Skeletal muscle tissue (tissue), 4 donors: ENCODE results near the gene AUTS2. TPM values are rescaled to one million over a fixed set of nuclear protein-coding genes. Genes with fewer than 3 reads are reported as not detected.
"Not testable (repeated sequence)": the region's sequence is repeated elsewhere in the genome, so short reads cannot be mapped to it uniquely, and the experiment has no call there.

ENCODE experiments used
- H3K27ac ChIP-seq: one replicate; pipeline ENCODE4 v1.7.0; 2013; ENCODE audit warnings: mild to moderate bottlenecking, low read depth, low read length, inconsistent platforms
- H3K27me3 ChIP-seq, 3 donors: one replicate each; pipeline ENCODE4 v1.7.0; 2013; ENCODE audit warnings: low read length in 3 of 3; ENCODE audit not compliant: control insufficient read depth in 3 of 3, insufficient read depth in 3 of 3
- H3K36me3 ChIP-seq, 3 donors: one replicate each; pipeline ENCODE4 v1.7.0; 2013; ENCODE audit warnings: low read length in 3 of 3; ENCODE audit not compliant: control insufficient read depth in 3 of 3, insufficient read depth in 3 of 3
- H3K4me1 ChIP-seq, 3 donors: one replicate each; pipeline ENCODE4 v1.7.0; 2013; ENCODE audit warnings: low read length in 3 of 3, mild to moderate bottlenecking in 3 of 3; ENCODE audit not compliant: control insufficient read depth in 3 of 3, insufficient read depth in 3 of 3
- H3K4me3 ChIP-seq, 3 donors: one replicate each; pipeline ENCODE4 v1.7.0; 2013; ENCODE audit warnings: low read length in 3 of 3
- H3K9ac ChIP-seq, 3 donors: one replicate each; pipeline ENCODE4 v1.7.0; 2013; ENCODE audit warnings: low read length in 3 of 3, mild to moderate bottlenecking in 3 of 3, moderate library complexity in 2 of 3, low read depth in 1 of 3
- H3K9me3 ChIP-seq, 3 donors: one replicate each; pipeline ENCODE4 v1.7.0; 2013; ENCODE audit warnings: low read length in 3 of 3; ENCODE audit not compliant: control insufficient read depth in 3 of 3
- total RNA-seq: library from RNA; depleted of rRNA; stranded (reverse); fragments of >200 nt; gene quantifications from one replicate; pipeline ENCODE4 v1.2.3, GENCODE V29; 2014
- donor health status: Osteomylitis.

The AUTS2 gene
- total RNA-seq, 1 donor from 2014 or later: 43.3 TPM

GRCh38 chr7:69786130-69786529 lies 187.9 kb downstream of the AUTS2 start:
- not testable (repeated sequence) for H3K4me3 ChIP-seq

DNA sequence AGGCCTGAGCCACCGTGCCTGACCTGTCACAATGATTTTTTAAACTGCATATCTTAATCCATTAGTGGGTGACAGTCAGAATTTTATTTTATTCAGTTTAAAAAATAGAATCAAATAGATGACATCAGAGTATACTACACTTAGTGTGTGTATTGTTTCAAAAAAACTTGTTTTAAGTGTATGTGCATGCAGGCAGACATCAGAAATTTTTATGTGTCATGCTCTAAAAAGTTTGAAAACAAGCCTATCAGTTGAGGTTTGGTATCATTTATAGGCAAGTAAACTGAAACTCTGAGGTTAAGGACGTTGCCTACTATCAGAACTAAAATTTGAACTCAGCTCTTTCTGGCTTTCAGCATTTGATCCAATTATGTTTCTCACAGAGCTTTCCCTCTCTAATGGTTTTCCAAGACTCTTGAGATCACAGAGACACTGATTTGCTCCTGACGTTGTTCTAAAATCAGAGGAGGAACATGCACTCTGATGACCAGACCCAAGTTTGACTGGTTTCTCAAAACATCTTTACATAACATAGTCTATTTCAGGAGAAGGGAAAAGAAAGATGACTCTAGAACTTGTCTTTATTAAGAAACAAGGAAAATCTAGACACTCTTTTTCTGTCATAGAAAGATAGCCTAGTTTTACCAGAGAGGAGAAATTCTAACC lies 188.6 kb downstream of the AUTS2 start:
- peaks cover 17 to 37% (median 20%) of the 10 kb centered on the region in 3 donors for H3K4me1 ChIP-seq
- no peak overlapping the region for H3K27ac ChIP-seq
- no peaks in the 10 kb centered on the region for H3K9me3 ChIP-seq
- no peak overlapping the region for H3K4me3 ChIP-seq
- H3K27me3 ChIP-seq: no peaks in the 10 kb centered on the region
- H3K9ac ChIP-seq: no peak overlapping the region
- no peaks in the 10 kb centered on the region for H3K36me3 ChIP-seq

More at GRCh38 chr7:69786130-69786529, 187.9 kb downstream of the AUTS2 start:
- not testable (repeated sequence) for H3K27ac ChIP-seq, H3K36me3 ChIP-seq, H3K9ac ChIP-seq, H3K27me3 ChIP-seq, H3K9me3 ChIP-seq
- H3K4me1 ChIP-seq: peaks cover 24 to 44% (median 27%) of the 10 kb centered on the region in 3 donors

DNA sequence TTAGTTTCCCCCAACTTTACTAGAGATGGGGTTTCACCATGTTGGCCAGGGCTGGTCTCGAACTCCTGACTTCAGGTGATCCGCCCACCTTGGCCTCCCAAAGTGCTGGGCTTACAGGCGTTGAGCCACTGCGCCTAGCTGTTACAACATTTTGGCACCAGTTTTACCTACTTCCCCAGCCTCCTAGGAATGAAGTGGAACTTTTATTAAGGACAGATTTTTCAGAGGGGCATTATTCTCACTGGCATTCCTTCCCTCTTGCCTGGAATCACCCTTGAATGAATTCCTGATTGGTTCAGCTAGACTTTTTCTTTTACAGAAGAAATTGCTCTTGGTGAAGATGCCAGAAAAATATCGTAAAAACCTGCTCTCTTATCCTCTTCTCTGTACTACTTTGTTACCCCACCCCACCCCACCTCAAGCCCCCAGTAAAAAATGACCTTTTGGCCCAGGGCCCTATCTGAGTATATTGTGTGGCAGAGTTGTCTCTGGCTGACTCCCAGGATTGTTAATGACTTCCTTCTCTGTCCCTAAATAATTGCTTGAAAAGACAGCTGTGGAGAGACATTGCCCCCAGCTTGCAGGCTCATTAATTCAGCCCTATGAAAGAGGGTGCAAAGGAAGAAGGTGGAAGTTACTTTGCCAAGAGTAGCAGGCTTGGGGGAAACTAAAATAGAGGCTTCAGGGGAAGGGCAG lies 189.6 kb downstream of the AUTS2 start:
- peaks cover 14 to 28% (median 15%) of the 10 kb centered on the region in 3 donors for H3K4me1 ChIP-seq
- no peak overlapping the region for H3K4me3 ChIP-seq
- no peaks in the 10 kb centered on the region for H3K9me3 ChIP-seq
- no peak overlapping the region for H3K9ac ChIP-seq
- H3K36me3 ChIP-seq: no peaks in the 10 kb centered on the region
- no peak overlapping the region for H3K27ac ChIP-seq
- no peaks in the 10 kb centered on the region for H3K27me3 ChIP-seq

DNA sequence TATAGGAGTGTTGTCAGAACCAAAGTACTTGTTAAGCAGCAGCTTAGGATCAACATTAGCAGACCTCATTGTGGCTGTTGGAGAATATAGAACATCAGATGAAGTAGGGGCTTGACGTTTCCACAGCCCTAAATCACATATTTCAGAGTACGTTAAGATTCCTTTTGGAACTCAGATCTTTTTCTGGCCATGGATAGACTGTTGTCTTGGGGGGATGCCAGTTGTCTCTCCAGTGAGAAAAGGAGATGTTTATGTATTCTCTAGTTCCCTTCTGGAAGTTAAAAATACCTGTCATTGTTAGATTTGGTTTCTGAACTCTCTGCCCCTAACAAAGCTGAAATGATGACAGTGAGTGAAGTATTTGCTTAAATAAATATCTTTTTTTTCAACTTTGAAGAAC lies 191.3 kb downstream of the AUTS2 start:
- no peak overlapping the region for H3K4me3 ChIP-seq
- no peak overlapping the region for H3K9ac ChIP-seq
- no peaks in the 10 kb centered on the region for H3K36me3 ChIP-seq
- H3K27ac ChIP-seq: no peak overlapping the region
- peaks cover 0 to 11% (median 0%) of the 10 kb centered on the region in 3 donors for H3K4me1 ChIP-seq
- no peaks in the 10 kb centered on the region for H3K27me3 ChIP-seq
- no peaks in the 10 kb centered on the region for H3K9me3 ChIP-seq

GRCh38 chr7:69790977-69791724 lies 192.9 kb downstream of the AUTS2 start:
- Histone ChIP-seq H3K9ac (no peak overlapping the region), H3K4me1 (peaks cover 0 to 11% (median 0%) of the 10 kb centered on the region in 3 donors), H3K27me3 (no peaks in the 10 kb centered on the region), H3K36me3 (no peaks in the 10 kb centered on the region), H3K9me3 (no peaks in the 10 kb centered on the region), H3K4me3 (no peak overlapping the region), H3K27ac (no peak overlapping the region)

DNA sequence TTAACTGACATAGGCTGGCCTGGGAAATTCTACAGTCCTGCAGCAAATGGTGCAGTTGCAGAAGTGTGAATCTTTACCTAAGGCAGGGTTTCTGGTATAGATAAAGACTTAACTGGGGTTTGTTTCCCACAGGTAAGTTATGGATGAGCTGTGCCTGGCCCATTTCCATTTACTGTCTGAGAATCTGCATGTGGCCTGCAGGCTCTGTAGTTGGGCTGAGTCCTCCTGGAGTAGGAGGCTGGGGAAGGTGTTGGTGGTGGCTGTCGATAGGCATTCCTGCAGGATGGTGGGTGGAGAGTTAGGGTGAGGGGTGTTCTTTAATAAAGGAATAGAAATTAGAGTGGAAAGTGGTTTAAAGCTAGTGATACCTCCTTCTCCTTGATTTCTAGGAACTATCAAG lies 193.5 kb downstream of the AUTS2 start:
- Histone ChIP-seq H3K36me3 (no peaks in the 10 kb centered on the region), H3K4me3 (no peak overlapping the region), H3K9ac (no peak overlapping the region), H3K9me3 (no peaks in the 10 kb centered on the region), H3K27me3 (no peaks in the 10 kb centered on the region), H3K4me1 (peaks cover 0 to 11% (median 0%) of the 10 kb centered on the region in 3 donors), H3K27ac (no peak overlapping the region)

DNA sequence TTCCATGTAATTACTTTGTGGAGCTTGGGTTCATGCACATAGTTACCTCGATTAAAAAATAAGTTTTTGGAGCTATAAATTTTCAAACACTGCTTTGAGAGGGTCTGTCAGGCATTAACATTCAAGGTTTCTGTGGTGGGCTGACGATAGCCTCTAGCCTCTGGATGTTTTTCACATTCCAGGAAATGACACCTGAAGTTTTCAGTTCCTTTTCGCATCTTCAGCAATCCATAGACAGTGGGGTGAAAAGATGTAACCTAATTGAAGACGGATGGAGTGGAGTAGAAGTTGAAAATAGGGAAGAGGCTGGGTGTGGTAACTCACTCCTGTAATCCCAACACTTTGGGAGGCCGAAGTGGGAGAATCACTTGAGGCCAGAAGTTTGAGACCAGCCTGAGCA lies 197.7 kb downstream of the AUTS2 start:
- peaks cover 0 to 7% (median 2%) of the 10 kb centered on the region in 3 donors for H3K4me1 ChIP-seq
- H3K27ac ChIP-seq: no peak overlapping the region
- H3K27me3 ChIP-seq: no peaks in the 10 kb centered on the region
- H3K9me3 ChIP-seq: no peaks in the 10 kb centered on the region
- H3K4me3 ChIP-seq: no peak overlapping the region
- H3K36me3 ChIP-seq: no peaks in the 10 kb centered on the region
- H3K9ac ChIP-seq: no peak overlapping the region

GRCh38 chr7:69796416-69796815 lies 198.1 kb downstream of the AUTS2 start:
- Histone ChIP-seq H3K4me3 (no peak overlapping the region), H3K27me3 (no peaks in the 10 kb centered on the region), H3K9ac (no peak overlapping the region), H3K9me3 (no peaks in the 10 kb centered on the region), H3K27ac (no peak overlapping the region), H3K36me3 (no peaks in the 10 kb centered on the region), H3K4me1 (peaks cover 0 to 7% (median 2%) of the 10 kb centered on the region in 3 donors)

DNA sequence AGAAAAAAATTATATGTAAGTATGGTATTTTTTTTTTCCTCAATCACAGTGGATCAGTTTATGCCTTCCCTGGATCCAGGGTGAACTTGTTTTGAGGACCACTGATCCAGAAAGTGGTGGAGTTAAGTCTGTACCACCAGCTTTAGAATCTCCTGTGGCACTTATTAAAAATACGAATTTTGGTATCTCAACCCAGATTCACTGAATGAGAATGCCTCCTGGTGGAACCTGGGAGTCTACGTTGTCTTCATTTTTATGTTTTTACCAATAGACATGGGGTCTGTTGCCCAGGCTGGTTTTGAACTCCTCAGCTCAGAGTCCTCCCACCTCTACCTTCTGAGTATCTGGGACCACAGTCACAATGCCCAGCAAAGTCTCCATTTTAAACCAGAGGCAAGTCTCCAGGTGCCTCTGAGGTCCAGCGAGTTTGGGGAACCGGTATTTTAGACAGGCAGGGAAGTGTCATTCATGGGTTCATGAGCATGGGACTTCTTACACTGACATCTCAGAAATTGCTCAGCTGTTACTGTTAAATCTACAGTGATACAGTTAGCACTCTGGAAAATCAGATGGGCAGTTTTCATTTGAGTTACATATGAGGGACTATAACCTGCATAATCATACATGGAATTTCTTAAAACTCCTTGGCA lies 200.9 kb downstream of the AUTS2 start:
- no peak overlapping the region for H3K9ac ChIP-seq
- no peak overlapping the region for H3K4me3 ChIP-seq
- H3K4me1 ChIP-seq: peaks cover 0 to 7% (median 2%) of the 10 kb centered on the region in 3 donors
- H3K36me3 ChIP-seq: no peaks in the 10 kb centered on the region
- H3K27ac ChIP-seq: no peak overlapping the region
- H3K9me3 ChIP-seq: no peaks in the 10 kb centered on the region
- no peaks in the 10 kb centered on the region for H3K27me3 ChIP-seq
